ENCODE results near the gene LMF2. TPM values are rescaled to one million over a fixed set of nuclear protein-coding genes. Genes with fewer than 3 reads are reported as not detected.

Gene LMF2
- total RNA-seq, 1 donor from 2014 or later, result 82.9 TPM

DNA sequence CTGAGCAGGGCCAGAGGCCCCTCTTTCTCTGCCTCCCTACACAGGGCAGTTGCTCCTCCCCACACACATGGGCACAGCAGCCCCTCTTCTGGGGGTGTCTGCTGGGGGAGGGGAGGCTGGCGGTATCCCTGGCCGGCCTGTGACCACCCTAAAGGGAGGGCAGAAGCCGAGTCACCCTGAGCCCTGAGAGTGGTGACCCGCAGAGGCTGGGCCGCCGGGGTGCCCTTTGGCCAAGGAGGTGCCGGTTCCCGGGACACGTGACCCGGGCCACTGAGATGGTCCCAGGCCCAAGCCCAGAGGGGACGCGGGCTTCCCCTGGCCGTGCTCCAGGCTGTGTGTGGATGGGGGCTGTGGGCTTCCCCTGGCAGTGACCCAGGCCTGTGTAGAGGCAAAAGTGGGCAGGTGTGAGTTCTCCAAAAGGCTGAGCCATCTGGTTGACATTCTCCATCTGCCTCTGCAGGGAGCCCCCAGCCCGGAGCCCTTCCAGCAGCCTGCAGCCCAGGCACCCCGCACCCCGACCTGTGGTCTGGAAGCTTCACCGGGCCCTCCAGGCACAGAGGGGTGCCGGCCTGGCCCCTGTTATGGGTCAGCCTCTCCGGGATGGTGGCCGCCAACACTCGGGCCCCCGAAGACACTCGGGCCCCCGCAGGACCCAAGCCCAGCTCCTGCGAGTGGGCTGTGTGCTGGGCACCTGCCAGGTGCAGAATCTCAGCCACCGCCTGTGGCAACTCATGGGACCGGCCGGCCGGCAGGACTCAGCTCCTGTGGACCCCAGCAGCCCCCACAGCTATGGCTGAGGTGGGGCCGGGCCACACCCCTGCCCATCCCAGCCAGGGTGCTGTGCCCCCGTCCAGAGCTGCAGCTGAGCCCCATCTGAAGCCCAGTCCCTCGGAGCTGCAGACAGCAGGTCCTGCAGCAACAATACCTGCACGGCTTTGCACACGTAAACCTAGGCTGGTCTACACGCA, 25.1 kb downstream of the LMF2 start:
- Mint-ChIP-seq H3K36me3 (ENCODE audit: low read depth) (no peaks in the 10 kb centered on the region), H3K4me3 (peak overlapping the region; percentile 57), H3K27me3 (ENCODE audit: low read depth) (peaks cover 40% of the 10 kb centered on the region), H3K27ac (ENCODE audit: unreplicated experiment) (no peak overlapping the region), H3K9me3 (no peaks in the 10 kb centered on the region), H3K4me1 (peaks cover under 1% of the 10 kb centered on the region)
- TF ChIP-seq, protein P1, sequence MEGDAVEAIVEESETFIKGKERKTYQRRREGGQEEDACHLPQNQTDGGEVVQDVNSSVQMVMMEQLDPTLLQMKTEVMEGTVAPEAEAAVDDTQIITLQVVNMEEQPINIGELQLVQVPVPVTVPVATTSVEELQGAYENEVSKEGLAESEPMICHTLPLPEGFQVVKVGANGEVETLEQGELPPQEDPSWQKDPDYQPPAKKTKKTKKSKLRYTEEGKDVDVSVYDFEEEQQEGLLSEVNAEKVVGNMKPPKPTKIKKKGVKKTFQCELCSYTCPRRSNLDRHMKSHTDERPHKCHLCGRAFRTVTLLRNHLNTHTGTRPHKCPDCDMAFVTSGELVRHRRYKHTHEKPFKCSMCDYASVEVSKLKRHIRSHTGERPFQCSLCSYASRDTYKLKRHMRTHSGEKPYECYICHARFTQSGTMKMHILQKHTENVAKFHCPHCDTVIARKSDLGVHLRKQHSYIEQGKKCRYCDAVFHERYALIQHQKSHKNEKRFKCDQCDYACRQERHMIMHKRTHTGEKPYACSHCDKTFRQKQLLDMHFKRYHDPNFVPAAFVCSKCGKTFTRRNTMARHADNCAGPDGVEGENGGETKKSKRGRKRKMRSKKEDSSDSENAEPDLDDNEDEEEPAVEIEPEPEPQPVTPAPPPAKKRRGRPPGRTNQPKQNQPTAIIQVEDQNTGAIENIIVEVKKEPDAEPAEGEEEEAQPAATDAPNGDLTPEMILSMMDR (conservative IDR thresholded peaks at IDR 0.05), result no peak
- no peak for DNase-seq (ENCODE audit: low read depth, low spot score)

DNA sequence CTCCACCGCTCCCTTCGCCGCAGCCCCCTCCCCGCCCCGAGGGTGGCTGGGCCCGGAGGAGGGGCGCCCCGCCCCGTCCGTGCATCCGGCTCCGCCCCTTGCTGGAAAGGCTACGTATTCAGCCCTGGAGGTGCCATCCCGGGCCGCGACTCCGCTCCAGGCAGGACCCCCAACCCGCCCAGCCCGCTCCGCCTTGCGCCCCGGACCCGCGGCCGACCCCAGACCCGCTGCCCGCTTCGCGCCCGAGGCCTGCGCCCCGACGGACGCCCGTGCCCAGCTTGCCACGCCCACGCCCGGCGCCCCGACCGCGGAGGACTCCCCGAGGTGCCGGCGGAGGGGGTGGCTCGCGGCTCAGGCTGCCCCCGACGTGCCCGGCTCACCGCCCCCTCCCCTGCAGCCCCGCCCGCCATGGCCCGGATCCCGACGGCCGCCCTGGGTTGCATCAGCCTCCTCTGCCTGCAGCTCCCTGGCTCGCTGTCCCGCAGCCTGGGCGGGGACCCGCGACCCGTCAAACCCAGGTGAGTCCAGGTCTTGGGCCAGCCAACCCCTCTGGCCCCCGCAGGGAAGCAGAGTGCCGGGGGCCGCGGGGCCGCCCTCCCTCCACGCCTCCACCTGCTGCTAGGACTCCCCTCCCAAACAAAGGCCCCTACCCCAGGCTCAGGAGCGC, 25.9 kb downstream of the LMF2 start, which contains the start of gene ADM2:
TSS of gene ADM2 (plus strand) at position 104 of the 667 bp plus-strand sequence. CDS start at position 409, 305 bp downstream.
- no peaks in the 10 kb centered on the region for H3K36me3 Mint-ChIP-seq (ENCODE audit: low read depth)
- peaks cover 8% of the 10 kb centered on the region for H3K4me1 Mint-ChIP-seq
- no peak within 1 kb of the TSS for H3K27ac Mint-ChIP-seq (ENCODE audit: unreplicated experiment)
- DNase-seq (ENCODE audit: low read depth, low spot score), result peak; percentile 37
- H3K9me3 Mint-ChIP-seq, result no peaks in the 10 kb centered on the region
- peaks cover 45% of the 10 kb centered on the region for H3K27me3 Mint-ChIP-seq (ENCODE audit: low read depth)
- TF ChIP-seq, protein P1 (conservative IDR thresholded peaks at IDR 0.05), result no peak
- H3K4me3 Mint-ChIP-seq, result peak within 1 kb of the TSS; percentile 69

- Mint-ChIP-seq H3K27ac (ENCODE audit: unreplicated experiment) (no peak overlapping the region), H3K27me3 (ENCODE audit: low read depth) (peaks cover 45% of the 10 kb centered on the region), H3K36me3 (ENCODE audit: low read depth) (no peaks in the 10 kb centered on the region), H3K4me3 (no peak overlapping the region), H3K4me1 (peaks cover 9% of the 10 kb centered on the region), H3K9me3 (no peaks in the 10 kb centered on the region)
- TF ChIP-seq, protein P1 (conservative IDR thresholded peaks at IDR 0.05), result no peak
- DNase-seq (ENCODE audit: low read depth, low spot score), result no peak
Observed at GRCh38 chr22:50481045-50481439, 26.5 kb downstream of the LMF2 start.

GRCh38 chr22:50479721-50480120, 27.8 kb downstream of the LMF2 start:
- TF ChIP-seq, protein P1 (conservative IDR thresholded peaks at IDR 0.05), result no peak
- H3K27me3 Mint-ChIP-seq (ENCODE audit: low read depth), result peaks cover 44% of the 10 kb centered on the region
- H3K27ac Mint-ChIP-seq (ENCODE audit: unreplicated experiment), result no peak overlapping the region

DNA sequence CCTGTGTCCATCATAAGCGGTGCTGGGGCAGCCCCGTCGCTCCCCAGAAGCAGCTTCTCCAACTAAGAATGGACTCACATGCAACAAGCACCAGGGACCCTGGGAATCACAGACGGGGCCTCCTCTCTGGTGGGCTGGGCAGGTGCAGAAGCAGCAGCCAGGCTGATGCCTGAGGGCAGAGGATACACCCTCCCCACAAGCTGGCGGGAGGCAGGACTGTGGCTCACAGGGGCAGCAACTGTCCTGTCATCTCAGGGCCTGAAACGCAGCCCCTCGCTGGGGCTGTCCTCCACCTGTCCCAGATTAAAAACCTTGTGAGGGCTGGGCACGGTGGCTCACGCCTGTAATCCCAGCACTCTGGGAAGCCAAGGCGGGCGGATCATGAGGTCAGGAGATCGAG, 29.6 kb downstream of the LMF2 start:
- H3K9me3 Mint-ChIP-seq, result no peaks in the 10 kb centered on the region
- peaks cover 42% of the 10 kb centered on the region for H3K27me3 Mint-ChIP-seq (ENCODE audit: low read depth)
- DNase-seq (ENCODE audit: low read depth, low spot score), result no peak
- TF ChIP-seq, protein P1 (conservative IDR thresholded peaks at IDR 0.05), result no peak
- H3K36me3 Mint-ChIP-seq (ENCODE audit: low read depth), result no peaks in the 10 kb centered on the region
- H3K4me1 Mint-ChIP-seq, result peaks cover 26% of the 10 kb centered on the region
- no peak overlapping the region for H3K27ac Mint-ChIP-seq (ENCODE audit: unreplicated experiment)
- peak overlapping the region; percentile 84 for H3K4me3 Mint-ChIP-seq

More at GRCh38 chr22:50479721-50480120, 27.8 kb downstream of the LMF2 start:
- Mint-ChIP-seq H3K4me3 (peak overlapping the region; percentile 69), H3K36me3 (ENCODE audit: low read depth) (no peaks in the 10 kb centered on the region), H3K4me1 (peaks cover 12% of the 10 kb centered on the region), H3K9me3 (no peaks in the 10 kb centered on the region)
- no peak for DNase-seq (ENCODE audit: low read depth, low spot score)
